Inferior parietal cortex (tissue), 1 donor: Measurements from ENCODE around the gene PAK1IP1.
"Not testable (repeated sequence)": the region's sequence is repeated elsewhere in the genome, so short reads cannot be mapped to it uniquely, and the experiment has no call there.

Experiments
- DNase-seq: peaks from one replicate; pipeline ENCODE4 v3.0.0-alpha.2; 2016; ENCODE audit errors: extremely low spot score

The PAK1IP1 gene

GRCh38 chr6:10690651-10691445 is 3.9 kb upstream of the PAK1IP1 start:
- no peak for DNase-seq

- no peak for DNase-seq
Observed at GRCh38 chr6:10692965-10693538, 1.7 kb upstream of the PAK1IP1 start.

- DNase-seq, result no peak
Observed at GRCh38 chr6:10695086-10695657, 400 bp downstream of the PAK1IP1 start.

- DNase-seq, result no peak
Observed at GRCh38 chr6:10696655-10697054, 1.9 kb downstream of the PAK1IP1 start.

- no peak for DNase-seq
Observed at GRCh38 chr6:10713962-10714361, 19.2 kb downstream of the PAK1IP1 start.

GRCh38 chr6:10719296-10719963 is 24.7 kb downstream of the PAK1IP1 start:
- DNase-seq, result no peak

GRCh38 chr6:10719964-10720264 is 25.1 kb downstream of the PAK1IP1 start:
- no peak for DNase-seq

GRCh38 chr6:10720265-10720959 is 25.6 kb downstream of the PAK1IP1 start:
- no peak for DNase-seq

GRCh38 chr6:10720960-10721849 is 26.4 kb downstream of the PAK1IP1 start:
- DNase-seq, result not testable (repeated sequence)

GRCh38 chr6:10721850-10722569 is 27.2 kb downstream of the PAK1IP1 start:
- DNase-seq, result no peak

- no peak for DNase-seq
Observed at GRCh38 chr6:10722570-10722819, 27.7 kb downstream of the PAK1IP1 start.

GRCh38 chr6:10722820-10723566 is 28.2 kb downstream of the PAK1IP1 start, which contains the start of gene TMEM14C:
Gene TMEM14C (plus strand): TSS chr6:10723070. CDS start chr6:10724614, 1,544 bp downstream.
- DNase-seq, result peak; percentile 93

- DNase-seq, result no peak
Observed at GRCh38 chr6:10723567-10723881, 28.8 kb downstream of the PAK1IP1 start.

GRCh38 chr6:10725044-10725443 is 30.3 kb downstream of the PAK1IP1 start:
- DNase-seq, result no peak

- no peak for DNase-seq
Observed at GRCh38 chr6:10725716-10726115, 30.9 kb downstream of the PAK1IP1 start.

- no peak for DNase-seq
Observed at GRCh38 chr6:10730254-10730653, 35.5 kb downstream of the PAK1IP1 start.

GRCh38 chr6:10733151-10733715 is 38.5 kb downstream of the PAK1IP1 start:
- DNase-seq, result no peak

- DNase-seq, result no peak
Observed at GRCh38 chr6:10733863-10734262, 39.1 kb downstream of the PAK1IP1 start.

GRCh38 chr6:10736731-10737130 is 42.0 kb downstream of the PAK1IP1 start:
- DNase-seq, result no peak

- DNase-seq, result no peak
Observed at GRCh38 chr6:10740061-10740460, 45.3 kb downstream of the PAK1IP1 start.
